DMS114 treated with DMSO at 0.1 percent for 48 hours (cell line): ENCODE data around the gene TMEM161A.
A peak's percentile ranks its signal among the peaks of the same experiment; 100 is the strongest.
"Not testable (repeated sequence)": the region's sequence is repeated elsewhere in the genome, so short reads cannot be mapped to it uniquely, and the experiment has no call there.

Experiments
- DNase-seq: peaks from one replicate; lab custom pipeline; 2025; ENCODE audit not compliant: unreplicated experiment; lab: John Stamatoyannopoulos, UW

TMEM161A gene

GRCh38 chr19:19155495-19156219 is 17.4 kb upstream of the TMEM161A start:
- no peak for DNase-seq

GRCh38 chr19:19154768-19155494 is 16.7 kb upstream of the TMEM161A start:
- no peak for DNase-seq

GRCh38 chr19:19152668-19153384 is 14.5 kb upstream of the TMEM161A start:
- no peak for DNase-seq

GRCh38 chr19:19151418-19151817 is 13.1 kb upstream of the TMEM161A start:
- DNase-seq: no peak

- no peak for DNase-seq
Measured at GRCh38 chr19:19149435-19149834, 11.2 kb upstream of the TMEM161A start.

GRCh38 chr19:19148504-19148903 is 10.2 kb upstream of the TMEM161A start:
- DNase-seq: not testable (repeated sequence)

- no peak for DNase-seq
Measured at GRCh38 chr19:19147344-19147743, 9.1 kb upstream of the TMEM161A start.

- no peak for DNase-seq
Measured at GRCh38 chr19:19146865-19147264, 8.6 kb upstream of the TMEM161A start.

- DNase-seq: peak; percentile 38
Measured at GRCh38 chr19:19145684-19146608, 7.7 kb upstream of the TMEM161A start.

GRCh38 chr19:19145281-19145680 is 7.0 kb upstream of the TMEM161A start:
- no peak for DNase-seq

GRCh38 chr19:19142347-19142746 is 4.1 kb upstream of the TMEM161A start:
- DNase-seq: no peak

GRCh38 chr19:19140476-19140875 is 2.2 kb upstream of the TMEM161A start:
- no peak for DNase-seq

- no peak for DNase-seq
Measured at GRCh38 chr19:19139876-19140229, 1.6 kb upstream of the TMEM161A start.

GRCh38 chr19:19137556-19138108 is 646 bp downstream of the TMEM161A start:
- DNase-seq: no peak

GRCh38 chr19:19135713-19136112 is 2.6 kb downstream of the TMEM161A start:
- not testable (repeated sequence) for DNase-seq

- DNase-seq: no peak
Measured at GRCh38 chr19:19134687-19135158, 3.6 kb downstream of the TMEM161A start.

GRCh38 chr19:19133985-19134384 is 4.3 kb downstream of the TMEM161A start:
- DNase-seq: no peak

- DNase-seq: no peak
Measured at GRCh38 chr19:19132912-19133311, 5.4 kb downstream of the TMEM161A start.

- DNase-seq: no peak
Measured at GRCh38 chr19:19131989-19132388, 6.3 kb downstream of the TMEM161A start.

- DNase-seq: no peak
Measured at GRCh38 chr19:19126102-19126501, 12.2 kb downstream of the TMEM161A start.
